Panc1 (cell line): ENCODE results near the gene HS6ST3. TPM values are rescaled to one million over a fixed set of nuclear protein-coding genes. Genes with fewer than 3 reads are reported as not detected.

ENCODE experiments used
- ATAC-seq: fragments of 200-7000 bp; cut with Tn5 transposase; 2 replicates; pipeline ENCODE4 v1.9.1; 2020; ENCODE audit warnings: mild to moderate bottlenecking, moderate library complexity
- BruUV-seq: library from RNA; stranded (reverse); fragments of 400-500 nt; replicated peaks from 2 replicates; lab custom pipeline; 2021; lab: Mats Ljungman, UMichigan
- CTCF ChIA-PET: fragments of 300-600 bp; sonication (Branson Sonifier 250); formaldehyde crosslinking; loops from one replicate; lab custom pipeline; 2022; ENCODE audit warnings: antibody characterized with exemption; lab: Charles Lee
- POLR2A ChIA-PET: fragments of 300-600 bp; sonication (Branson Sonifier 250); formaldehyde crosslinking; loops from one replicate; lab custom pipeline; 2022; ENCODE audit warnings: antibody characterized with exemption; lab: Charles Lee
- DNase-seq: peaks from one replicate; pipeline ENCODE4 v3.0.0-alpha.2; 2010; ENCODE audit warnings: low read depth, low spot score
- H3K27ac ChIP-seq: 2 replicates; pipeline ENCODE4 v1.5.1; 2011; ENCODE audit warnings: mild to moderate bottlenecking, low read length, inconsistent platforms
- H3K27me3 ChIP-seq: fragments of 200-500 bp; sonication (Bioruptor generic); 2 replicates; pipeline ENCODE4 v1.6.0; 2014; ENCODE audit warnings: low read length, inconsistent platforms; ENCODE audit not compliant: control insufficient read depth, insufficient read depth
- H3K36me3 ChIP-seq: fragments of 200-500 bp; sonication (Bioruptor generic); 2 replicates; pipeline ENCODE4 v1.5.1; 2014; ENCODE audit warnings: inconsistent platforms, mild to moderate bottlenecking, low read length, moderate library complexity; ENCODE audit not compliant: control insufficient read depth, insufficient read depth
- H3K4me1 ChIP-seq: 2 replicates; pipeline ENCODE4 v1.5.1; 2011; ENCODE audit warnings: inconsistent platforms, mild to moderate bottlenecking, low read length, moderate library complexity; ENCODE audit not compliant: control insufficient read depth, insufficient read depth
- H3K4me3 ChIP-seq, 2 experiments: 2 replicates each; pipeline ENCODE4 v1.5.1; 2011 to 2012; ENCODE audit warnings: low read depth in 2 of 2, low read length in 2 of 2, mild to moderate bottlenecking in 2 of 2, inconsistent platforms in 1 of 2, moderate library complexity in 1 of 2
- H3K9me3 ChIP-seq: fragments of 200-500 bp; sonication (Bioruptor generic); 2 replicates; pipeline ENCODE4 v1.5.1; 2014; ENCODE audit warnings: low read depth, mild to moderate bottlenecking, inconsistent platforms, low read length, moderate library complexity; ENCODE audit not compliant: control insufficient read depth, insufficient read depth
- CTCF ChIP-seq: fragments of 450-650 bp; IDR thresholded peaks from 2 replicates; pipeline ENCODE4 v1.5.1; 2017; ENCODE audit warnings: mild to moderate bottlenecking
- POLR2AphosphoS5 ChIP-seq: IDR thresholded peaks from 2 replicates; pipeline ENCODE4 v1.6.1; 2012; ENCODE audit warnings: mild to moderate bottlenecking, low read depth, low read length, moderate library complexity
- REST ChIP-seq, 2 experiments: IDR thresholded peaks; 2 replicates each; pipeline ENCODE4 v1.6.1; 2011 to 2012; ENCODE audit warnings: low read depth in 2 of 2, control low read depth in 1 of 2, low read length in 1 of 2, mild to moderate bottlenecking in 1 of 2, moderate library complexity in 1 of 2; ENCODE audit not compliant: insufficient read depth in 1 of 2
- SIN3A ChIP-seq: IDR thresholded peaks from 2 replicates; pipeline ENCODE4 v1.6.1; 2012; ENCODE audit warnings: low read depth, mild to moderate bottlenecking, low read length, moderate library complexity, borderline replicate concordance; ENCODE audit not compliant: insufficient read depth
- TCF7L2 ChIP-seq: IDR thresholded peaks from 2 replicates; pipeline ENCODE4 v1.6.1; 2011; ENCODE audit warnings: mild to moderate bottlenecking, low read depth, low read length, inconsistent platforms
- in situ Hi-C: cut with HindIII; loops from 2 replicates; pipeline ENCODE4 v1.10.0; 2016; ENCODE audit warnings: low sequenced_read_pairs, low pct_unique_long_range_greater_than_20kb
- intact Hi-C: fragments of 100-400 bp; cut with micrococcal nuclease; formaldehyde crosslinking; loops from one replicate; pipeline ENCODE4 v1.10.0; 2022; ENCODE audit not compliant: unreplicated experiment
- total RNA-seq: library from RNA; stranded (reverse); gene quantifications from one replicate; pipeline ENCODE4 v1.2.1, GENCODE V29; 2021; ENCODE audit not compliant: unreplicated experiment

HS6ST3 gene
- total RNA-seq, 1 experiment from 2014 or later = 0.13 TPM

DNA sequence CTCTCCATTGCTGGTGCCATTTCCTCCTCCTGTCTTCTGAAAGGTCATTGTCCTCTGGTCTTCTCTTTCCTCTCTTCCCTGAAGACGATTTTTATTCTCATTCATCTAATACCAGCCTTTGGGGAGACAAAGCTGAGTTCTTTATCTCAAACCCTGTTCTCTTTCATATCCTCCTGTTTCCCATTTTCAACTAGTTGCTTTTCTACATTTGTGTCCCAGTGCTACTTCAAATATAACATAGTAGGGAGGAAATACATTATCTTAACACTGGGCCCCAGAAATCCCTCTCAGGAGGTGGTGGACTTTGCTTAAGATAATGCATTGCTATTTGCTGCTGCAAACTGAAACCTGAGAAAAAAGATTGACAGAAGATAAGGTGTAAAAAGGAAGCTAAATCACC, 159.1 kb downstream of the HS6ST3 start:
- H3K4me1 ChIP-seq = no peaks in the 10 kb centered on the region
- in situ Hi-C loops (no loop called here), intact Hi-C loops (no loop called here)
- ATAC-seq = no peak
- no peaks in the 10 kb centered on the region for H3K9me3 ChIP-seq
- H3K36me3 ChIP-seq = no peaks in the 10 kb centered on the region
- BruUV-seq = no TSS peak
- no peak for DNase-seq
- no peak overlapping the region for H3K4me3 ChIP-seq
- CTCF ChIA-PET = no interaction called here
- POLR2A ChIA-PET = no interaction called here
- TF ChIP-seq SIN3A = no peak
- TF ChIP-seq REST (IDR thresholded peaks at IDR 0.05; ENCODE audit: insufficient read depth in 1 of 2, low read depth in 2 of 2, low read length in 1 of 2) = no peak
- no peak for TF ChIP-seq POLR2AphosphoS5
- no peak for TF ChIP-seq CTCF
- TF ChIP-seq TCF7L2 = no peak
- H3K27me3 ChIP-seq = no peaks in the 10 kb centered on the region
- no peak overlapping the region for H3K27ac ChIP-seq

GRCh38 chr13:96252903-96253302, 163.0 kb downstream of the HS6ST3 start:
- in situ Hi-C loops (no loop called here), intact Hi-C loops (no loop called here)
- DNase-seq = no peak
- CTCF ChIA-PET = no interaction called here
- Histone ChIP-seq H3K4me3 (no peak overlapping the region), H3K36me3 (no peaks in the 10 kb centered on the region), H3K27ac (no peak overlapping the region), H3K4me1 (no peaks in the 10 kb centered on the region), H3K27me3 (no peaks in the 10 kb centered on the region), H3K9me3 (no peaks in the 10 kb centered on the region)
- ATAC-seq = no peak
- no peak for TF ChIP-seq REST (IDR thresholded peaks at IDR 0.05; ENCODE audit: insufficient read depth in 1 of 2, low read depth in 2 of 2, low read length in 1 of 2)
- TF ChIP-seq TCF7L2 = no peak
- no peak for TF ChIP-seq CTCF
- BruUV-seq = no TSS peak
- POLR2A ChIA-PET = no interaction called here
